ENCODE data around the gene MAP1B. TPM values are rescaled to one million over a fixed set of nuclear protein-coding genes. Genes with fewer than 3 reads are reported as not detected.

Gene MAP1B
- total RNA-seq, 1 experiment from 2014 or later, result 19.2 TPM

GRCh38 chr5:72233835-72234234 is 126.6 kb downstream of the MAP1B start:
- Histone ChIP-seq H3K27me3 (no peaks in the 10 kb centered on the region), H3K4me3 (no peak overlapping the region), H3K4me1 (peaks cover 3% of the 10 kb centered on the region; the same call in 1 of the 2 replicates), H3K27ac (no peak overlapping the region), H3K36me3 (peaks cover 36% of the 10 kb centered on the region), H3K9me3 (replicated peaks) (no peaks in the 10 kb centered on the region)
- DNase-seq, result no peak

DNA sequence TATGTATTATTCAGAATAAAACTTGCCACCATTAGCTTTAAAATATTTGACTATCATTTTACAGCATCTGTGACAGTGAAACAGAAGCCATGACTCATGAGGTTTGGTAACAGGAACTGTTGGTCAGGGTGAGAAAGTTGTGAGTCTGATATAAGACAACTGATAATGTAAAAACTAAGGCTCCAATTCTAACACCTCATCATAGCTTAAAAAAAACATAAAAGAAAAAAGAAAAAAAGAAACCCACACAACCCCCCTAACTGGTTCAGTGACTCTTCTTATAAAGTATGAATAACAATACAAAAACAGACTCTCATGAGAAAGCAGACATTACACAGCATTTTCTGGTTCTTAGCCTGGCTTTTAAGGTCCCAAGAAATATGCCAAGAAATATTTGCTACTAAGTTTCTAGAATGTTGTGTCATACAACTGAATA is 127.0 kb downstream of the MAP1B start:
- no peak overlapping the region for H3K27ac ChIP-seq
- H3K36me3 ChIP-seq, result peaks cover 35% of the 10 kb centered on the region
- H3K27me3 ChIP-seq, result no peaks in the 10 kb centered on the region
- peak in 1 of 2 experiments; percentile 38 for DNase-seq
- H3K4me1 ChIP-seq, result peaks cover 3% of the 10 kb centered on the region; the same call in 1 of the 2 replicates
- H3K4me3 ChIP-seq, result no peak overlapping the region
- H3K9me3 ChIP-seq (replicated peaks), result no peaks in the 10 kb centered on the region

GRCh38 chr5:72234868-72235267 is 127.6 kb downstream of the MAP1B start:
- H3K4me3 ChIP-seq, result no peak overlapping the region
- no peaks in the 10 kb centered on the region for H3K9me3 ChIP-seq (replicated peaks)
- no peaks in the 10 kb centered on the region for H3K27me3 ChIP-seq
- no peak for DNase-seq
- H3K36me3 ChIP-seq, result peaks cover 32% of the 10 kb centered on the region
- H3K4me1 ChIP-seq, result peaks cover 3% of the 10 kb centered on the region; the same call in 1 of the 2 replicates
- no peak overlapping the region for H3K27ac ChIP-seq

DNA sequence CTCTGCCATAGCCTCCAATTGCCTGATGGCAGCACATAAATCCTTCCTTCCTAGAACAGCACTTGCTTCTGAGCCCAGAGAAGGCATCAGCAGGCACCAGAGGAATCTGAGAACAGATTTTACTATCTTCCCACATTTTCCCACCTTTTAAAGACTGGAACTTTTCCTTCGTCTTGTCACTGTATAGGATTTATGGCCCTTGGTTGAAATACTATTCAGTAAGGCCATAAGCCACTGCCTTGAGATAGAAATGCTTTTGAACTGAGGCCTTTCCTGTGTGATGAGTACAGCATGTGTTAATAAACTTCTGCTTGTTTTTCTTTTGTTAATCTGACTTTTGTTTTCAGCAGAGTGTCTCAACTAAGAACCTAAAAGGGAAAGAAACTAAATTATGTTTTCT is 128.4 kb downstream of the MAP1B start:
- H3K9me3 ChIP-seq (replicated peaks), result no peaks in the 10 kb centered on the region
- no peak overlapping the region for H3K27ac ChIP-seq
- H3K27me3 ChIP-seq, result no peaks in the 10 kb centered on the region
- H3K36me3 ChIP-seq, result peaks cover 26% of the 10 kb centered on the region
- no peak for DNase-seq
- H3K4me3 ChIP-seq, result no peak overlapping the region
- H3K4me1 ChIP-seq, result peaks cover 3% of the 10 kb centered on the region; the same call in 1 of the 2 replicates

- Histone ChIP-seq H3K27me3 (no peaks in the 10 kb centered on the region), H3K36me3 (peaks cover 10% of the 10 kb centered on the region), H3K27ac (no peak overlapping the region), H3K9me3 (replicated peaks) (no peaks in the 10 kb centered on the region), H3K4me3 (no peak overlapping the region), H3K4me1 (peaks cover 3% of the 10 kb centered on the region; the same call in 1 of the 2 replicates)
- no peak for DNase-seq
Measured at GRCh38 chr5:72237415-72237814, 130.1 kb downstream of the MAP1B start.

- Histone ChIP-seq H3K27me3 (no peaks in the 10 kb centered on the region), H3K4me1 (peaks cover 3% of the 10 kb centered on the region; the same call in 1 of the 2 replicates), H3K36me3 (peaks cover 9% of the 10 kb centered on the region), H3K27ac (no peak overlapping the region), H3K9me3 (replicated peaks) (no peaks in the 10 kb centered on the region), H3K4me3 (no peak overlapping the region)
- DNase-seq, result no peak
Measured at GRCh38 chr5:72237879-72238278, 130.6 kb downstream of the MAP1B start.

- Histone ChIP-seq H3K36me3 (peaks cover 1% of the 10 kb centered on the region), H3K27me3 (no peaks in the 10 kb centered on the region), H3K27ac (no peak overlapping the region), H3K9me3 (replicated peaks) (no peaks in the 10 kb centered on the region), H3K4me3 (no peak overlapping the region), H3K4me1 (peaks cover 1% of the 10 kb centered on the region)
- no peak for DNase-seq
Measured at GRCh38 chr5:72238712-72239445, 131.6 kb downstream of the MAP1B start.

- H3K9me3 ChIP-seq (replicated peaks), result no peaks in the 10 kb centered on the region
- no peaks in the 10 kb centered on the region for H3K27me3 ChIP-seq
- peak; percentile 57 to 73 for DNase-seq
- H3K27ac ChIP-seq, result no peak overlapping the region
- H3K4me3 ChIP-seq, result no peak overlapping the region
- H3K36me3 ChIP-seq, result no peaks in the 10 kb centered on the region; the same call in 1 of the 2 replicates
- no peaks in the 10 kb centered on the region; the same call in 1 of the 2 replicates for H3K4me1 ChIP-seq
Measured at GRCh38 chr5:72241346-72242003, 134.2 kb downstream of the MAP1B start.

DNA sequence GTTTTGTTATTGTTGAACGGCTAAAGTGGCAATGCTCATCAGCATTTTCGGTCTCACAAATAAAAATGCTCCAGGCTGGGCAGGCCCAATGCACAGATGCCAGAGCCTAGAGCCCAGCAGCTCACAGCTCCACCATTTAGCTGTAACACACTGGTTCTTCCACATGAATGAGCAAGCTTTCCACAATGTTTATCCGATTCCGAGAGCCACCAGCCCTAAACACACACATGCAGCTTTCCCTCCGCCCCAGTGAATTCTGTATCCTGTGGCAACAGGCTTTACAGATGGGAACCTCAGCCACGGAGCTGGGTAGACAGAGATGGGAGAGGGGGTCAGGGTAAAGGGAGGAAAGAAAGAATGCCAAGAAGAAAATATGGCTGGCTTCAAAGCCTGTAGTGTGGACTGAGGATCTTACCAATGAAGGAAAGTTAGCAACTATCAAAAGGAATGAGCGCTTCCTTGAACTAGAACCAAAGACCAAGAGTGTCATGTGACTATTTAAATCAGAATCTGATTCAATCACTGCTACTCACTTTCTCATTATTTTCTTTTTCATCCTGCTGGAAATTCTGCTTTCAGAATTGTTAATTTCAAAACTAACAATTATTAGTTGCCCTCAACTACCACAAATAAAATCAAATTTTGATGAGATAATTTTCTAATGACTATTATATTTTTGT is 135.7 kb downstream of the MAP1B start:
- Histone ChIP-seq H3K4me3 (no peak overlapping the region), H3K4me1 (peaks cover under 1% of the 10 kb centered on the region), H3K27ac (no peak overlapping the region), H3K9me3 (replicated peaks) (no peaks in the 10 kb centered on the region), H3K27me3 (no peaks in the 10 kb centered on the region), H3K36me3 (no peaks in the 10 kb centered on the region)
- DNase-seq, result peak; percentile 11 to 31

GRCh38 chr5:72243706-72244105 is 136.4 kb downstream of the MAP1B start:
- Histone ChIP-seq H3K36me3 (no peaks in the 10 kb centered on the region), H3K27ac (no peak overlapping the region), H3K9me3 (replicated peaks) (no peaks in the 10 kb centered on the region), H3K27me3 (no peaks in the 10 kb centered on the region), H3K4me1 (peaks cover 5% of the 10 kb centered on the region), H3K4me3 (no peak overlapping the region)
- DNase-seq, result no peak

- no peaks in the 10 kb centered on the region for H3K9me3 ChIP-seq (replicated peaks)
- H3K27me3 ChIP-seq, result no peaks in the 10 kb centered on the region
- H3K36me3 ChIP-seq, result no peaks in the 10 kb centered on the region
- no peak overlapping the region for H3K27ac ChIP-seq
- DNase-seq, result peak; percentile 31 to 55
- peaks cover 5% of the 10 kb centered on the region for H3K4me1 ChIP-seq
- no peak overlapping the region for H3K4me3 ChIP-seq
Measured at GRCh38 chr5:72244862-72245371, 137.6 kb downstream of the MAP1B start.

DNA sequence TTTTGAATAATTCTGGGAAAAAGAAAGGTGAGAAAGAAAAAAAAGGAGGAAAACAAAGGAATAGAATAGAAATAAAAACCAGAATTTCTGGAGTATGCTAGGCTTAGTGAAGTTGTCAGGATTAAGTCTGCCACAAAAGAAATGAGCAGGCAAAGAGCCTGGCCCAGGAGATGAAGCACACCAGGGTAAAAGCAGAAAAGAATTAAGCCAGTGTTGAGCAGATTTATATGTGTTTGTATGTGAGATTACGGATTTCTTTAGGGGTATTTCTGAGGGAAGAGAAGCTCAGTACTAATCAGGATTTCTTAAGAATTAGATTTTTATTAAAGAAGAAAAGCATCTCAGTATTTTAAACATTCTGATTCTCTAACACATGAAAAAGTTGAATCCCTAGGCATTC is 138.3 kb downstream of the MAP1B start:
- H3K4me1 ChIP-seq, result peaks cover 5% of the 10 kb centered on the region
- DNase-seq, result no peak
- no peak overlapping the region for H3K27ac ChIP-seq
- no peaks in the 10 kb centered on the region for H3K36me3 ChIP-seq
- no peak overlapping the region for H3K4me3 ChIP-seq
- no peaks in the 10 kb centered on the region for H3K27me3 ChIP-seq
- no peaks in the 10 kb centered on the region for H3K9me3 ChIP-seq (replicated peaks)

DNA sequence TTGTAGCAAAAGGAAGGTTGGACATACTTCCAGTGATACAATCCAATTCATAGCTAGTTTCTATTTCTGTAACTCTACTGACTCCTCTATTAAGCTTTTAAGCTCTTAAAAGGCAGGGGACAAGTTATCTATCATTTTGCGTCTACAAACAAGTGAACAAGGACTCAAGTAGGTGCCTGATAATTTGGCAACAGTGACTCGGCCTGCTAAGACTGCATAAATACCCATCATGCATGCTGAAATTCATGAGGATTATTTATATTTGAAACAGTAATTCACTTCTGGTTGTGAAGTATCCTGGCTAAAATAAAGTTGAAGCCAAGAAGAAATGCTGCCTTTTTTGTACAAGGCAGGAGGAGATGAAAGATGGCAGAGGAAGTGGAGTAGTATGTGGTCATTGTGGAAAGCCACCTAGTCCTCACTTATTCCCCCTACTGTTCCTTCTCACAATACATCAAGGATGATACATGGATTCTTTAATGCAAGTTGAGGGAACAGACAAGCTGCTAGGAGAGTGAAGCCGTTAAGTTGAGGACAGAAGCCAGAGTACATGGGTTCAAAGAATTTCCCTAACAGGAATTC is 138.8 kb downstream of the MAP1B start:
- Histone ChIP-seq H3K9me3 (replicated peaks) (no peaks in the 10 kb centered on the region), H3K4me1 (peaks cover 5% of the 10 kb centered on the region), H3K36me3 (no peaks in the 10 kb centered on the region), H3K4me3 (no peak overlapping the region), H3K27me3 (no peaks in the 10 kb centered on the region), H3K27ac (no peak overlapping the region)
- no peak for DNase-seq

GRCh38 chr5:72246954-72247442 is 139.7 kb downstream of the MAP1B start:
- Histone ChIP-seq H3K4me1 (peaks cover 5% of the 10 kb centered on the region), H3K4me3 (no peak overlapping the region), H3K27me3 (no peaks in the 10 kb centered on the region), H3K27ac (no peak overlapping the region), H3K9me3 (replicated peaks) (no peaks in the 10 kb centered on the region), H3K36me3 (no peaks in the 10 kb centered on the region)
- no peak for DNase-seq

Data from SJCRH30 (cell line).